Mesothelial cell of epicardium (in vitro differentiated cells): ENCODE data around the gene MMP23B. TPM values are rescaled to one million over a fixed set of nuclear protein-coding genes. Genes with fewer than 3 reads are reported as not detected.

Experiments used
- DNase-seq, 2 experiments: peaks; one replicate each; pipeline ENCODE4 v3.0.0; 2021; ENCODE audit warnings: low spot score in 2 of 2; ENCODE audit not compliant: unreplicated experiment in 2 of 2
- H3K27ac Mint-ChIP-seq: 2 replicates; pipeline ENCODE4 v1.8.0; 2021; ENCODE audit warnings: mixed read lengths
- H3K27me3 Mint-ChIP-seq: 2 replicates; pipeline ENCODE4 v1.8.0; 2021; ENCODE audit warnings: low read depth, mixed read lengths
- H3K36me3 Mint-ChIP-seq: 2 replicates; pipeline ENCODE4 v1.8.0; 2021; ENCODE audit warnings: mixed read lengths
- H3K4me1 Mint-ChIP-seq: 2 replicates; pipeline ENCODE4 v1.8.0; 2021; ENCODE audit warnings: mixed read lengths
- H3K4me3 Mint-ChIP-seq: 2 replicates; pipeline ENCODE4 v1.8.0; 2021; ENCODE audit warnings: mild to moderate bottlenecking, moderate library complexity, mixed read lengths
- H3K9me3 Mint-ChIP-seq: 2 replicates; pipeline ENCODE4 v1.8.0; 2021; ENCODE audit warnings: mixed read lengths
- CTCF ChIP-seq: fragments of 200-600 bp; sonication (generic); IDR thresholded peaks from one replicate; pipeline ENCODE4 v1.5.0; 2021; ENCODE audit warnings: antibody characterized with exemption; ENCODE audit not compliant: unreplicated experiment
- total RNA-seq: library from RNA; stranded (reverse); gene quantifications from 3 replicates; pipeline ENCODE4 v1.2.1, GENCODE V29; 2021

MMP23B gene
- total RNA-seq, 1 donor from 2014 or later: 63.8 TPM

- peaks cover 25% of the 10 kb centered on the region for H3K4me1 Mint-ChIP-seq
- no peaks in the 10 kb centered on the region for H3K27me3 Mint-ChIP-seq
- H3K4me3 Mint-ChIP-seq: peak overlapping the region; percentile 80
- DNase-seq: no peak
- no peaks in the 10 kb centered on the region for H3K9me3 Mint-ChIP-seq
- peaks cover 8% of the 10 kb centered on the region for H3K36me3 Mint-ChIP-seq
- TF ChIP-seq CTCF: no peak
- H3K27ac Mint-ChIP-seq: no peak overlapping the region
Observed at GRCh38 chr1:1616838-1617237, 15.1 kb upstream of the MMP23B start.

GRCh38 chr1:1617516-1617915, 14.5 kb upstream of the MMP23B start:
- Mint-ChIP-seq H3K27me3 (no peaks in the 10 kb centered on the region), H3K4me3 (peak overlapping the region; percentile 80), H3K9me3 (no peaks in the 10 kb centered on the region), H3K4me1 (peaks cover 23% of the 10 kb centered on the region), H3K27ac (no peak overlapping the region), H3K36me3 (peaks cover 5% of the 10 kb centered on the region)
- TF ChIP-seq CTCF: no peak
- DNase-seq: no peak

DNA sequence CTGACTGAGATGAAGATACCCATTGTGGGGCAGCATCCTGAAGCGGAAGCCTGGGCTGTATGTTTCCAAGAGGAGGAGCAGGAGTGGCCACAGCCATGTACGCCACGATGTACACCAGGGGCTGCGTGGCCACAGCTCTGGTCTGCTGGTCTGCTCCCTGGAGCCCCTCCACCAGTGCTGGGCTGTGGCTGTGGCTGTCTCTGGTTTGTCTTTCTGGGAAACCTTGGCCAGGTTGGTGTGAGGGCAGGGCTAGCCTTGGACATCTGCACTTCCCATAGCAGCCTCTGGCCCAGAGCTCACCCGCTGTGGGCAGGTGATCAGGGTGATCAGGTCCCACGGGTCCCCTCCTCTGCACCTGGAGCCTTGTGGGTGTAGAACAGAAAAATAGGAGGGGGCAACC, 14.0 kb upstream of the MMP23B start:
- TF ChIP-seq CTCF: no peak
- Mint-ChIP-seq H3K27me3 (no peaks in the 10 kb centered on the region), H3K27ac (no peak overlapping the region), H3K4me3 (peak overlapping the region; percentile 80), H3K36me3 (peaks cover 5% of the 10 kb centered on the region), H3K4me1 (peaks cover 23% of the 10 kb centered on the region), H3K9me3 (no peaks in the 10 kb centered on the region)
- no peak for DNase-seq

- peak in 1 of 2 experiments; percentile 16 for DNase-seq
- no peak overlapping the region for H3K27ac Mint-ChIP-seq
- no peaks in the 10 kb centered on the region for H3K9me3 Mint-ChIP-seq
- no peak overlapping the region for H3K4me3 Mint-ChIP-seq
- H3K27me3 Mint-ChIP-seq: no peaks in the 10 kb centered on the region
- TF ChIP-seq CTCF: no peak
- H3K4me1 Mint-ChIP-seq: peaks cover 22% of the 10 kb centered on the region
- H3K36me3 Mint-ChIP-seq: peaks cover 5% of the 10 kb centered on the region
Observed at GRCh38 chr1:1618396-1619068, 13.4 kb upstream of the MMP23B start.

DNA sequence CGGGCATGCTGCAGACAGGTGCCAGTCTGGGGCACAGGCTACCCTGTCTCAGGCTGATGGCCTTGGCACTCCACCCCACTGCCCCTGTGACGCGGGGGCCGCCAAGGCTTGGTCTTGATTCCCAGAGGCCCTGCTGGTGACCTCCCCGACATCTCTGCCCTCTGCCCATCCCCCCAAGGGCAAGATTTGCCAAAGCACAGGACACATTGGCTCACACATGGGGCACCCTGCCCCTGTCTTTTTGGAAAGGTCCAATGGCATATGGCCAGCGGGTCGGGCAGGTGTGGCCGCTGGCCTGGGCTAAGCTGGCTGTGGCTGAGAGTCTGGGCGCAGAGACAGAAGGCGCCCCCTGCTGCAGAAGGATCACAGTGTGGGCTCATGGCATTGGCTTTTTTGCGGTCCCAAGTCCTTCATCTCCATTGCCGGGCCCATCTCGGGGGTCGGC, 12.0 kb upstream of the MMP23B start:
- no peaks in the 10 kb centered on the region for H3K9me3 Mint-ChIP-seq
- peaks cover 5% of the 10 kb centered on the region for H3K36me3 Mint-ChIP-seq
- TF ChIP-seq CTCF: no peak
- no peak overlapping the region for H3K4me3 Mint-ChIP-seq
- no peaks in the 10 kb centered on the region for H3K27me3 Mint-ChIP-seq
- no peak for DNase-seq
- H3K4me1 Mint-ChIP-seq: peaks cover 13% of the 10 kb centered on the region
- no peak overlapping the region for H3K27ac Mint-ChIP-seq
